HG02852 (cell line): Measurements from ENCODE around the gene UPK3BL1.
"Not testable (repeated sequence)": the region's sequence is repeated elsewhere in the genome, so short reads cannot be mapped to it uniquely, and the experiment has no call there.

Source experiments
- ATAC-seq: cut with Tn5 transposase; IDR thresholded peaks from one replicate; pipeline ENCODE4 v1.9.1; 2021; ENCODE audit warnings: mild to moderate bottlenecking, moderate library complexity; ENCODE audit not compliant: unreplicated experiment

Gene UPK3BL1, protein sequence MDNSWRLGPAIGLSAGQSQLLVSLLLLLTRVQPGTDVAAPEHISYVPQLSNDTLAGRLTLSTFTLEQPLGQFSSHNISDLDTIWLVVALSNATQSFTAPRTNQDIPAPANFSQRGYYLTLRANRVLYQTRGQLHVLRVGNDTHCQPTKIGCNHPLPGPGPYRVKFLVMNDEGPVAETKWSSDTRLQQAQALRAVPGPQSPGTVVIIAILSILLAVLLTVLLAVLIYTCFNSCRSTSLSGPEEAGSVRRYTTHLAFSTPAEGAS

DNA sequence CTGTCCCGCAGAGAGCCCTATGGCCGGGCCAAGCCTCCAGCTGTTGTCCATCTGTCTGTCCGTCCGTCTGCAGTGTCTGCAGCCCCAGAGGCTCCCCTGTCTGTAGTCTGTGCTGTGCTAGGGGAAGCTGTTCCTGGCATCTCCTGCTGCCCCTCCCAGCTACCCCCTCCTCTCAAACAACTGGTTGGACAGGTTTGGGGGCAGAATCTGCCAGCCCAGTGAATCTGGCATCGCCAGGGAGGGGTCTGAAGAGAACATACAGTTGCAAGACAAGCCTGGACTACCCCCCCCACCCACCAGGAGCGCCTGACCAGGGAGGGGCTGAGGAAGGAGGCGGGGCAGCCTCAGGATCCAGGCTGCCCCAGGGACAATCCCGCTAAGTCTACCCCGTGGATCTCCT lies at the start of gene UPK3BL1:
Gene UPK3BL1, minus strand, starts transcription at position 101 of the 400 bp plus-strand sequence. Its CDS starts 50 bp downstream, at position 51.
- ATAC-seq: not testable (repeated sequence)

DNA sequence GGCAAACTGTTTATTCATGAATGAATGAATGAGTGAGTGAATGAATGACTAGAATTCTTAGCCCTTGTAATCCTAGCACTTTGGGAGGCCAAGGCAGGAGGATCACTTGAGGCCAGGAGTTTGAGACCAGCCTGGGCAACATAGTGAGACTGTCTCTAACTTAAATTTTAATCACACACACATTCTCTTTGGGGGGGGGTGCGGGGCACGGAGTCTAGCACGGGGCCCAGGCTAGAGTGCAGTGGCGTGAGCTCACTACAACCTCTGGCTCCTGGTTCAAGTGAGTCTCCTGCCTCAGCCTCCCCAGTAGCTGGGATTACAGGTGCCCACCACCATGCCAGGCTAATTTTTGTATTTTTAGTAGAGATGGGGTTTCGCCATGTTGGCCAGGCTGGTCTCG lies 48.0 kb upstream of the UPK3BL1 start:
- ATAC-seq: not testable (repeated sequence)

DNA sequence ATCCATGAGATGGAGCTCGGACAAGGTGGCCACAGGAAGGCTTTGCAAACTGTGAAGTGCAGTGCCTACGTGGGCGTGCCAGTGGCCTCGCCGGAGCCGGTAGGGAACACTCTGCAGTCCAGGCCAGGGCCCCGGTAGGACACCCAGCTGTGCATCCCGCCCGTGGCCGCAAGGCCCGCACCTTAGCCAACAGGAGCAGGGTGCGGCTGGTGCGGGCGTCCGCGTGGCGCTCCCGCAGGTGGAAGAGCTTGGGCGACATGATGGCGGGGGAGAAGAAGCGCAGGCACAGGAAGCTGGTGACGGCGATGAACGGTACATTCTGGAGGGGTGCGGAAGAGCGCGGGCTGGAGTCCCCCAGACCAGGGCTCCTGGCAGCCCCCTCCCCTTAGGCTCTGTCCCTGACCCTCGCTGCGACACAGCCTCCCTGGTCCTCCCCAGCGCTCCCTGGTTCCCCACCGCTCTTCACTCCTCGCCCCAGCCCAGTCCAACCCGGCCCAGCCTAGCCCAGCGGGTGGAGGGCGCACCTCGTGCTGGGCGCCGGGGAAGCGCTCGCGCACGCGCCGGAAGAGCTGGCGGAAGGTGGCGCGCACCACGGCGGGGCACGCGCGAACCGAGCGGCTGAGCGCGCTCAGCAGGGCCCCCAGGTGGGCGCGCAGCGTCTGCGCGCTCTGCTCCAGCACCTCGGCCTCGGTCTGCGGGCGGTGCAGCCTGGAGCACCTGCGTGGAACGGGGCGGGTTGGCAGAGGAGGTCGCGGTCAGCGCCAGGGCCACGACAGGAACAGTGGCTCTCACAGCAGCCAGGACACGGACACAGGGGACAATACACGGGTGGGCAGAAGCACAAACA lies 47.1 kb upstream of the UPK3BL1 start:
- ATAC-seq: peak; percentile 70

GRCh38 chr7:102688299-102689036 lies 45.9 kb upstream of the UPK3BL1 start:
- ATAC-seq: peak; percentile 64

DNA sequence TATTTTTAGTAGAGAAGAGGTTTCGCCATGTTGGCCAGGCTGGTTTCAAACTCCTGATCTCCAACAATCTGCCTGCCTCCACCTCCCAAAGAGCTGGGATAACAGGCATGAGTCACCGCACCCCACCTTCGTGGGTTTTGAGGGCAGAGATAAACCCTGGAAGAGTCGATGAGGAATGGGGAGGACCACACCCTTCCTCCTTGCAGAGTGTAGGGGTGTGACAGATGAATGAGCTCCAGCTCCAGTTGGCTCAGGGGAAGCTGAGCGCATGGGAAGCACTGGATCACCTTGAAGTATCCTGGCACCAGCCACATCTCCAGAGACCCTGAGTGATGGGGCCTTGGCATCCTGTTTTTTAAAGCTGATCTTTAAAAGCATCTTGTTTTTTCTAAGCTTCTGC lies 40.0 kb upstream of the UPK3BL1 start:
- not testable (repeated sequence) for ATAC-seq

GRCh38 chr7:102680780-102681179 lies 38.2 kb upstream of the UPK3BL1 start:
- ATAC-seq: not testable (repeated sequence)

DNA sequence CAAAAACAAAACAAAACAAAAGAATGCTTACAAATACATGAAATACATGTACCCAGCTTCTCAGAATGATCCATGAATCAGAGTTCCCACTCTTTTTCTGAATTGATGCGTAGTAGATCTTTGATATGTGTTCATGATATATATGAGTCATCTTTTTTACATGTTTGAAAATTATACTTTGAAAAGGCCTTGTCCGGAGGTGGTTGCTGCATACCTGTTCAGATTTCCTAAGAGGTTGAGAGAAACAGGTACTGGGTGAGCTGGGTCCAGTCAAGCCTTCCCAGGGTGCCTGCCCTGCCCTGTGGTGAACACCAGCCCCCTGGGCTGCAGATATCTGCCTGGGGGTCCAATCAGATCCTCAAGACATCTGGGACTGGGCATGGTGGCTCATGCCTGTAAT lies 33.0 kb upstream of the UPK3BL1 start:
- not testable (repeated sequence) for ATAC-seq

GRCh38 chr7:102673447-102674067 lies 31.0 kb upstream of the UPK3BL1 start:
- ATAC-seq: not testable (repeated sequence)

- peak; percentile 30 for ATAC-seq
Measured at GRCh38 chr7:102671956-102672307, 29.3 kb upstream of the UPK3BL1 start.

GRCh38 chr7:102671166-102671955 lies 28.8 kb upstream of the UPK3BL1 start, which contains the start of gene POLR2J2:
Gene POLR2J2 (minus strand): TSS chr7:102671663. CDS start chr7:102671601, 62 bp downstream.
- peak; percentile 70 for ATAC-seq

DNA sequence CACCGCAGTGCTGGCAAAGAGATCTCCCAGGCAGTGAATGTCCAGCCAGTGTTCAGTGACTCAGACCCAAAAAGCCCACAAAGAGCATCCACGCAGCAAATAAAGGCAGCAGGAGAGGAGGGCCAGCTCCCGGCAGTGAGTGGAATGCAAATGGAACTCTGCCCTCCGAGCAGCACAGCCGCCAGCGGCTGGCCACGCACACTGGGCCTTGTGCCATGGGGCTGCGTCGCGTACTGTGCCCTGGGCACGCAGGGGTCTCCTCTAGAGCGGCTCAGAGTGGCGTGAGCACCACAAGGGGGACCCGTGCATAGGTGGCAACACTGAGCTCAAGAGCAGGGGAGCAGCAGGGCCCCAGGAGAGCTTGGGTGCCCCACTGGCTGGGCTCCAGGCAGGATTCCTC lies 24.9 kb upstream of the UPK3BL1 start:
- not testable (repeated sequence) for ATAC-seq

DNA sequence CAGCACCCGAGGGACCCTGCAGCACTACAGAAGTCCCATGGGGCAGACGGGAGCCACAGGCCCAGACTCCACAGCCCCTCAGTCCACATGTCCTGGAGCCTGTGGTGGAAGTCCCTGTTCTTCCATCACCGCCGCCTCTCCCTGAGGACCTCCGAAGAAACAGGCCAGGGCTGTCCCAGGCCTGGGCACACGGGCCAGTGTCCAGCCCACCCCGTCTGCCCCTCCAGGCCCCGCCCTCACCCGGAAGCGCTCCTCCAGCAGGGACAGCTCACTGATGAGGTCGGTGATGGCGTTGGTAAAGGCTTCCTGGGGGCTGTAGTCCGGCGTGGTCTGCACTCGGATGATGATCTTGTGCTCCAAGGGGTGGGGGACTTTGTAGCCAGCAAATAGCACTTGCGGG lies 24.3 kb upstream of the UPK3BL1 start:
- not testable (repeated sequence) for ATAC-seq

- ATAC-seq: not testable (repeated sequence)
Measured at GRCh38 chr7:102664765-102665164, 22.2 kb upstream of the UPK3BL1 start.

DNA sequence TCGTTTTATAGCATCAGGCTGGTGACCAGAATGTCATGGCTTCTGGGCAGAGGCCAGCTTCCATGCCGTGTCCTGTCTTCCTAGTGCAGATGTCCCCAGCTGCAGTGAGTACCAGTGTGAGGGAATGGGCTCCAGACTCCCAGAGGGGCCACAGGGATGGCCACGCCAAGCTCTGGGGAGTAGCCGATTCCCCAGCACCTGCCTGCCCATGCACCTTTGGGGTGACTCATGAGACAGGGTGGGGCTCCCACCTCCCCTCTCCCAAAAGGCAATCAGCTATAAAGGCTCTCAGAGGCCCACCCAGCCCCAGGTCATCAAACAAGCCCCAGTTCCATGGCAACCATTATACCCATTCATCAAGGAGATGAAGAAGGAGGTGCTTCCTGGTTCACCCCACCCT lies 7.3 kb upstream of the UPK3BL1 start, which contains the start of gene SPDYE2B:
Gene SPDYE2B, plus strand, starts transcription at position 396 of the 400 bp plus-strand sequence. CDS start 2,030 bp downstream, outside the sequence.
- ATAC-seq: not testable (repeated sequence)

- not testable (repeated sequence) for ATAC-seq
Measured at GRCh38 chr7:102647813-102648212, 5.2 kb upstream of the UPK3BL1 start.

- ATAC-seq: not testable (repeated sequence)
Measured at GRCh38 chr7:102643404-102643803, 813 bp upstream of the UPK3BL1 start.

DNA sequence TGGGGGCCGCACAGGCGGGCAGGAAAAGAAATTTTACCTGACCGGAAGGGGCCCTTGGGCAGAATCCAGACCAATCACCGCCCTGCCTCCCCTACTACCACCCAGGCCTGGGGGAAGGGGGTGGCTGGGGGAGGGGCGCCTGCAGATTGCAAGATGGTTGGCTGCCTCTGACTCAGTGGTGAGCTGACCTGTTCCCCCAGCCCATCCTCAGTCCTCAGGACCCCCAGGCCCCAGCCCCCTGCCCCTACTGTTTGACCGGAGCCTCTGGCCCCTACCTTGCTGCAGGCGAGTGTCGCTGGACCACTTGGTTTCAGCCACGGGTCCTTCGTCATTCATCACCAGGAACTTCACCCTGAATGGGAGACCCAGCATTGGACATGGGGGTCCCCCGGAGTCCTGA lies 3.7 kb downstream of the UPK3BL1 start:
- peak; percentile 24 for ATAC-seq

- not testable (repeated sequence) for ATAC-seq
Measured at GRCh38 chr7:102636956-102637355, 5.6 kb downstream of the UPK3BL1 start.

DNA sequence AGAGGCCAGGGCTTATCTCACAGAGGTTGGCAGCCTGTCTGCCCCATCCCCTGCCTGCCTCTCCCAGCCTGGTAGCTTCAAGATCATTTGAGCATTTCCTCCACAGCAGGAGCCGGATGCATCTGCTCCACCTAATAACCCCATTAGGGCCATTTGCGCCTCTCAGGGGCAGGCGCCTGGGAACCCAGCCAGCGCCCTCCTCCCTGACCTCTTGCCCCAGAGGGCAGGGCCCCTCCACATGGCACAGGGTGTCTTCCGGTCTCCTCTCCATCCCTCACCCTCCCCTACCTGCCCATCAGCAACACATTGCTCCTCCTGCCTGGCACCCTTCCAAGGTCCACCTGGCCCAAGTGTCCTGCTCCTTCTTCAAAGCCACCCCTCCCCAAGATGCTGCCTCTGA lies 7.2 kb downstream of the UPK3BL1 start:
- not testable (repeated sequence) for ATAC-seq

GRCh38 chr7:102634299-102634698 lies 8.3 kb downstream of the UPK3BL1 start:
- ATAC-seq: not testable (repeated sequence)
